C1 segment of cervical spinal cord (tissue), 14 donors: ENCODE results near the gene TARS3.

Experiments used
- DNase-seq, 14 donors: peaks; one replicate each; lab custom pipeline; 2025; lab: John Stamatoyannopoulos, UW

TARS3 gene

GRCh38 chr15:101607108-101607507 is 117.2 kb downstream of the TARS3 start:
- no peak for DNase-seq

GRCh38 chr15:101604124-101604874 is 120.0 kb downstream of the TARS3 start:
- DNase-seq, result no peak
